Measurements from ENCODE around the gene OR5K1. TPM values are rescaled to one million over a fixed set of nuclear protein-coding genes. Genes with fewer than 3 reads are reported as not detected.

OR5K1 gene
- polyA plus RNA-seq, 1 donor from 2014 or later, result not detected

DNA sequence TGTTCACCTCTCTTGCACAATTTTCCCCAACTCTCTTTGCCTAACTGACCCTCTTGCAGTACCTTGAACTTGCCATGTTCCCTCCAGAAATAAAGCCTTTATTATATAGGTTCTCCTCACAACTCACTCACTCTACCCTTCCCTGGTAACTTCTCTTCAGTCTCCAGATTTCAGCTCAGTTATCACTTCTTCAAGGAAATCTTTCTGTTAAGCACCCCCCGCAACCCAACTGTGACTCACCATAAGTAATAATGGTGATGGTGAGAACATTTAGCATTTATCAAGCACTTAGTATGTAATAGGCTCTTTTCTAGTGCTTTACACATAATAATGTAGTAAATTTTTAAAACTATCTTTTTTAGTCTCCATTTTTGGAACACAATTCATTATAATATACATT lies 8.1 kb upstream of the OR5K1 start:
- Histone ChIP-seq H3K79me2 (replicated peaks; ENCODE audit: insufficient read depth, low read length) (no peaks in the 10 kb centered on the region), H3K4me3 (ENCODE audit: low read length) (no peak overlapping the region), H3K36me3 (ENCODE audit: insufficient read depth, low read length) (no peaks in the 10 kb centered on the region), H3K27ac (ENCODE audit: low read length) (no peak overlapping the region), H3K27me3 (ENCODE audit: insufficient read depth, low read depth, low read length) (no peaks in the 10 kb centered on the region), H3K9ac (ENCODE audit: low read length) (no peak overlapping the region), H2AFZ (ENCODE audit: low read depth, low read length) (no peak overlapping the region), H3F3A (ENCODE audit: insufficient read depth, low read length, poor library complexity, severe bottlenecking) (no peaks in the 10 kb centered on the region), H3K9me2 (ENCODE audit: insufficient read depth, low read length) (no peaks in the 10 kb centered on the region), H3K9me3 (ENCODE audit: low read length) (peaks cover 3% of the 10 kb centered on the region), H4K20me1 (ENCODE audit: insufficient read depth) (no peaks in the 10 kb centered on the region), H3K4me2 (ENCODE audit: low read length) (no peak overlapping the region)
- TF ChIP-seq, protein P1, sequence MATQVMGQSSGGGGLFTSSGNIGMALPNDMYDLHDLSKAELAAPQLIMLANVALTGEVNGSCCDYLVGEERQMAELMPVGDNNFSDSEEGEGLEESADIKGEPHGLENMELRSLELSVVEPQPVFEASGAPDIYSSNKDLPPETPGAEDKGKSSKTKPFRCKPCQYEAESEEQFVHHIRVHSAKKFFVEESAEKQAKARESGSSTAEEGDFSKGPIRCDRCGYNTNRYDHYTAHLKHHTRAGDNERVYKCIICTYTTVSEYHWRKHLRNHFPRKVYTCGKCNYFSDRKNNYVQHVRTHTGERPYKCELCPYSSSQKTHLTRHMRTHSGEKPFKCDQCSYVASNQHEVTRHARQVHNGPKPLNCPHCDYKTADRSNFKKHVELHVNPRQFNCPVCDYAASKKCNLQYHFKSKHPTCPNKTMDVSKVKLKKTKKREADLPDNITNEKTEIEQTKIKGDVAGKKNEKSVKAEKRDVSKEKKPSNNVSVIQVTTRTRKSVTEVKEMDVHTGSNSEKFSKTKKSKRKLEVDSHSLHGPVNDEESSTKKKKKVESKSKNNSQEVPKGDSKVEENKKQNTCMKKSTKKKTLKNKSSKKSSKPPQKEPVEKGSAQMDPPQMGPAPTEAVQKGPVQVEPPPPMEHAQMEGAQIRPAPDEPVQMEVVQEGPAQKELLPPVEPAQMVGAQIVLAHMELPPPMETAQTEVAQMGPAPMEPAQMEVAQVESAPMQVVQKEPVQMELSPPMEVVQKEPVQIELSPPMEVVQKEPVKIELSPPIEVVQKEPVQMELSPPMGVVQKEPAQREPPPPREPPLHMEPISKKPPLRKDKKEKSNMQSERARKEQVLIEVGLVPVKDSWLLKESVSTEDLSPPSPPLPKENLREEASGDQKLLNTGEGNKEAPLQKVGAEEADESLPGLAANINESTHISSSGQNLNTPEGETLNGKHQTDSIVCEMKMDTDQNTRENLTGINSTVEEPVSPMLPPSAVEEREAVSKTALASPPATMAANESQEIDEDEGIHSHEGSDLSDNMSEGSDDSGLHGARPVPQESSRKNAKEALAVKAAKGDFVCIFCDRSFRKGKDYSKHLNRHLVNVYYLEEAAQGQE (IDR thresholded peaks at IDR 0.05; ENCODE audit: borderline replicate concordance), result no peak
- no peak for TF ChIP-seq TAF1 (IDR thresholded peaks at IDR 0.05; ENCODE audit: low read depth)

DNA sequence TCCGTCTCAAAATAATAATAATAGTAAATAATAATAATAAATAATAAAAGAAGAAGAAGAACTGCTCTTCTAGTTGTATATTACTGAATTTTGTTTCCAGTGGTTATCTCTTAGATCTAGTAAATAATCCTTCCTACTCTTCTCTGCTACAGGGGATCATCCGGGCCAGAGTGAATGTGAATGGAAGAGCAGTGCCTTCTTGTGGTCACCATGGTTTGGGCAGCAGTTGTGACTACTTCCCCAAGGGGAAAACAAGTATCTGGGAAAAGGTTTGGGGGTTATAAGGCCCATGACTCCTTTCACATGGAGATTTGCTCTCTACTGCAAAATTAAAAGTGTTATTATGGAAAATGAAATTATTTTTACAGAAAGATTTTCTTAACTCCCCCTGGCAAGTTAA lies 5.5 kb upstream of the OR5K1 start:
- Histone ChIP-seq H3F3A (ENCODE audit: insufficient read depth, low read length, poor library complexity, severe bottlenecking) (no peaks in the 10 kb centered on the region), H2AFZ (ENCODE audit: low read depth, low read length) (no peak overlapping the region), H3K4me2 (ENCODE audit: low read length) (no peak overlapping the region), H4K20me1 (ENCODE audit: insufficient read depth) (no peaks in the 10 kb centered on the region), H3K9ac (ENCODE audit: low read length) (no peak overlapping the region), H3K9me3 (ENCODE audit: low read length) (peaks cover 3% of the 10 kb centered on the region), H3K4me3 (ENCODE audit: low read length) (no peak overlapping the region), H3K79me2 (replicated peaks; ENCODE audit: insufficient read depth, low read length) (no peaks in the 10 kb centered on the region), H3K36me3 (ENCODE audit: insufficient read depth, low read length) (no peaks in the 10 kb centered on the region), H3K9me2 (ENCODE audit: insufficient read depth, low read length) (no peaks in the 10 kb centered on the region), H3K27me3 (ENCODE audit: insufficient read depth, low read depth, low read length) (no peaks in the 10 kb centered on the region), H3K27ac (ENCODE audit: low read length) (no peak overlapping the region)
- TF ChIP-seq, protein P1 (IDR thresholded peaks at IDR 0.05; ENCODE audit: borderline replicate concordance), result no peak
- no peak for TF ChIP-seq EZH2 (IDR thresholded peaks at IDR 0.05; ENCODE audit: borderline replicate concordance, insufficient read depth, low read length, poor library complexity, severe bottlenecking)
- no peak for TF ChIP-seq RAD21 (conservative IDR thresholded peaks at IDR 0.05)
- TF ChIP-seq, protein P2, sequence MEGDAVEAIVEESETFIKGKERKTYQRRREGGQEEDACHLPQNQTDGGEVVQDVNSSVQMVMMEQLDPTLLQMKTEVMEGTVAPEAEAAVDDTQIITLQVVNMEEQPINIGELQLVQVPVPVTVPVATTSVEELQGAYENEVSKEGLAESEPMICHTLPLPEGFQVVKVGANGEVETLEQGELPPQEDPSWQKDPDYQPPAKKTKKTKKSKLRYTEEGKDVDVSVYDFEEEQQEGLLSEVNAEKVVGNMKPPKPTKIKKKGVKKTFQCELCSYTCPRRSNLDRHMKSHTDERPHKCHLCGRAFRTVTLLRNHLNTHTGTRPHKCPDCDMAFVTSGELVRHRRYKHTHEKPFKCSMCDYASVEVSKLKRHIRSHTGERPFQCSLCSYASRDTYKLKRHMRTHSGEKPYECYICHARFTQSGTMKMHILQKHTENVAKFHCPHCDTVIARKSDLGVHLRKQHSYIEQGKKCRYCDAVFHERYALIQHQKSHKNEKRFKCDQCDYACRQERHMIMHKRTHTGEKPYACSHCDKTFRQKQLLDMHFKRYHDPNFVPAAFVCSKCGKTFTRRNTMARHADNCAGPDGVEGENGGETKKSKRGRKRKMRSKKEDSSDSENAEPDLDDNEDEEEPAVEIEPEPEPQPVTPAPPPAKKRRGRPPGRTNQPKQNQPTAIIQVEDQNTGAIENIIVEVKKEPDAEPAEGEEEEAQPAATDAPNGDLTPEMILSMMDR (IDR thresholded peaks at IDR 0.05; ENCODE audit: poor library complexity, severe bottlenecking), result no peak
- no peak for TF ChIP-seq POLR2AphosphoS5 (IDR thresholded peaks at IDR 0.05)
- TF ChIP-seq TAF1 (IDR thresholded peaks at IDR 0.05; ENCODE audit: low read depth), result no peak
- no peak for TF ChIP-seq SMC3 (conservative IDR thresholded peaks at IDR 0.05; ENCODE audit: poor library complexity)
- TF ChIP-seq EP300 (conservative IDR thresholded peaks at IDR 0.05; ENCODE audit: poor library complexity, severe bottlenecking), result no peak
- no peak for TF ChIP-seq MXI1 (conservative IDR thresholded peaks at IDR 0.05; ENCODE audit: poor library complexity, severe bottlenecking)

Measured in neural cell (in vitro differentiated cells).